Activated CD8-positive, alpha-beta memory T cell treated with anti-CD3 and anti-CD28 coated beads, Interleukin-2, amount 50 U/mL, for 1 hour (primary cell): ENCODE data around the gene ZNF253.
A peak's percentile ranks its signal among the peaks of the same experiment; 100 is the strongest.
"Not testable (repeated sequence)": the region's sequence is repeated elsewhere in the genome, so short reads cannot be mapped to it uniquely, and the experiment has no call there.

Experiments used
- DNase-seq: peaks from one replicate; pipeline ENCODE4 v3.0.0-alpha.2; 2020; ENCODE audit errors: extremely low read depth

ZNF253 gene

DNA sequence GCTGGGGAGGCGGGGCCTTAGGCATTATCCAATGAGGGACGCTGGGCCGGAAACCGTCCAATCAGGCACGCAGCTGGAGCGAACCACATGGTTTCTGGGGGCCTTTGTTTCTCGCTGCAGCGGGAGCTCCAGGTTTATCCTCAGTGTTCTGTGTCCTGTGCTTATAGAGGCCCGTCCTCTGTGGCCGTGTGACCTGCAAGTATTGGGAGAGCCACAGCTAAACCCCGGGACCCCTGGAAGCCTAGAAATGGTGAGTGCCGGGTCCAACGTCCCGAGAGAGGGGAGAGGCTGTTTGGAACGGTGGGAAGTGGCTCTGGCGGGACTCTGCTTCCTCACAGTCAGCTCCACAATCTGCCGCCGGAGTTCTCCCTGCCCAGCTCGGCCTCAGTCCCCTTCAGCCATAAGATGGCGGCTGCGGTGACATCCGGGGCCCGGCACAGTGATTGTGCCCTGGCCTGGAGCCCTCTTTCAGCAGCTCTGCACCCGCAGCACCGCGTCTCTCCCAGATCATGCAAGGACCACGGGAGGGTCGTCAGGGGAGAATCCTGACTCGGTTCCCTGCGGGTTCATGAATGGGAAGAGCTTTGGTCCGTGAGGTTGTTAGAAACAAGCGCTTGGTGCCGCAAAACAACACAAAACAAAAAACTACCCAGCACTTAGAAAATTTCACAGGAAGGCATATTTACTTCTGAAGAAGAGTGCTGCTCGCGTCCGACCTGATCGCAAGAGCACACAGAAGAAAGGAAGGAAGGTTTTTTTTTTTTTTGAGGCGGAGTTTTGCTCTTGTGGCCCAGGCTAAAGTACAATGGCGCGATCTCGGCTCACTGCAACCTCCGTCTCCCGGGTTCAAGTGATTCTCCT, at the start of gene ZNF253:
TSS of gene ZNF253 (plus strand) at position 133 of the 861 bp plus-strand sequence. CDS start at position 248, 115 bp downstream.
- peak; percentile 89 for DNase-seq

- no peak for DNase-seq
Measured at GRCh38 chr19:19816679-19817078, 49.0 kb upstream of the ZNF253 start.

GRCh38 chr19:19817357-19817756, 48.3 kb upstream of the ZNF253 start:
- peak; percentile 23 for DNase-seq

DNA sequence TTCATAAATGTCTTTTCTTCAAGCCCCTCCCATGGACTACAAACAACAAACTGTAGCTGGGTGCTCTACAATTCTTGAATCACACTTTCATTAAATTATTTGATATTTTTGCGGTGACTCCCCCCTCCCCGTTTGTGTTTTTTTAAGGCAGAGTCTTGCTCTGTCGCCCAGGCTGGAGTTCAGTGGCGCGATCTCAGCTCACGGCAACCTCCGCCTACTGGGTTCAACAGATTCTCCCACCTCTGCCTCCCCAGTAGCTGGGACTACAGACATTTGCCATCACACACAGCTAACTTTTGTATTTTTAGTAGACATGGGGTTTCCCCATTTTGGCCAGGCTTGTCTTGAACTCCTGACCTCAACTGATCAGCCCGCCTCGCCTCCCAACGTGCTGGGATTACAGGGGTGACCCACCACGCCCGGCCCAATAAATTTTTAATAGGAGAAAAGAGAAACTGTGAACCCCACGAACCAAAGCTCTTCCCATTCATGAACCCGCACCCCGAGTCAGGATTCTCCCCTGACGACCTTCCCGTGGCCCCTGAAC, 44.8 kb upstream of the ZNF253 start:
- no peak for DNase-seq

DNA sequence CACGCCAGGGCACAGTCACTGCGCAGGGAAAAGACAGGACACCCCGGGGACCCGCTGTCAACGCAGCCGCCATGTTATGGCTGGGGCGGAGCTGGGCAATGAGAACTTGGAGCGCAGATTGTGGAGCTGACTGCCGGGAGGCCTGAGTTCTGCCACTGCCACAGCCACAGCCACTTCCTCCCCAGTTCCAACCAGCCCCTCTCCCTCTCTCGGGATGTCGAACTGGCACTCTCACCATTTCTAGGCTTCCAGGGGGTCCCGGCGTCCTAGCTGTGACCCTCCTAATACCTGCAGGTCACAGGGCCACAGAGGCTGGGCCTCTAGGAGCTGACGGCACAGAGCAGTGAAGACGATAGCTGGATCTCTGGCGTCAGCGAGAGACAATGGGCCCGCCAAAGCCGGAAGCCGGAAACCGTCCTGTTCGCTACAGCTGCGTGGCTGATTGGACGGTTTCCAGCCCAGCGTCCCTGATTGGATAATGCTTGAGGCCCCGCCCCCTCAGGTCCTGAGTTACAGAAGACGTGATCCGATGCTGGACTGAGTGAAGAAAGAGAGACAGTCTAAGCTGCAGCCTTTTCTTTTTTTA, 44.2 kb upstream of the ZNF253 start, which contains the start of gene ZNF506:
TSS of gene ZNF506 (minus strand) at position 385 of the 586 bp plus-strand sequence. CDS start at position 238, 147 bp downstream.
- peak; percentile 99 for DNase-seq

DNA sequence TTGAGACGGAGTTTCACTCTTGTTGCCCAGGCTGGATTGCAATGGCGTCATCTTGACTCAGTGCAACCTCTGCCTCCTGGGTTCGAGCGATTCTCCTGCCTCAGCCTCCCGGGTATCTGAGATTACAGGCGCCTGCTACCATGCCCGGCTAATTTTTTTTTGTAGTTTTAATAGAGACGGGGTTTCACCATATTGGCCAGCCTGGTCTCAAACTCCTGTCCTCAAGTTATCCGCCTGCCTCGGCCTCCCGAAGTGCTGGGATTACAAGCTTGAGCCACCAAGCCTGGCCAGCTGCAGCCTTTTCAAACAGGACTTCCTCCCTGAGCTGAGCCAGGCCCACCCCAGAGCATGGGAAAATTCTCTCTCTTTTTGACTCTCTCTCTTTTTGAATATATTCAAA, 43.7 kb upstream of the ZNF253 start:
- DNase-seq = not testable (repeated sequence)

- no peak for DNase-seq
Measured at GRCh38 chr19:19823916-19824315, 41.8 kb upstream of the ZNF253 start.

GRCh38 chr19:19826875-19827274, 38.8 kb upstream of the ZNF253 start:
- DNase-seq = no peak

- no peak for DNase-seq
Measured at GRCh38 chr19:19835560-19836038, 30.1 kb upstream of the ZNF253 start.

DNA sequence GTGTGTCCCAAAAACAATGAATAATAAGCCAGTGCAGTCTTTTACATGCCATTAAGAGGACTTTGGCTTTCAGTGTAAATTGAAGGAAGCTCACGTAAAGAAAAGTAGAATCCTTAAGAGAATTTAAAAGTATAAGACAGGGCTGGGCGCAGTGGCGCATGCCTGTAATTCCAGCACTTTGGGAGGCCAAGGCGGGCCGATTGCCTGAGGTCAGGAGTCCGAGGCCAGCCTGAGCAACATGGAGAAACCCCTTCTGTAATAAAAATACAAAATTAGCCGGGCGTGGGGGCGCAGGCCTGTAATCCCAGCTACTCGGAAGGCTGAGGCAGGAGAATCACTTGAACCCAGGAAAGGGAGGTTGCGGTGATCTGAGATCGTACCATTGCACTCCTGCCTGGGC, 17.9 kb upstream of the ZNF253 start:
- DNase-seq = no peak

- DNase-seq = no peak
Measured at GRCh38 chr19:19849056-19849455, 16.6 kb upstream of the ZNF253 start.

GRCh38 chr19:19851740-19852139, 13.9 kb upstream of the ZNF253 start:
- DNase-seq = not testable (repeated sequence)

GRCh38 chr19:19858751-19859150, 6.9 kb upstream of the ZNF253 start:
- no peak for DNase-seq

DNA sequence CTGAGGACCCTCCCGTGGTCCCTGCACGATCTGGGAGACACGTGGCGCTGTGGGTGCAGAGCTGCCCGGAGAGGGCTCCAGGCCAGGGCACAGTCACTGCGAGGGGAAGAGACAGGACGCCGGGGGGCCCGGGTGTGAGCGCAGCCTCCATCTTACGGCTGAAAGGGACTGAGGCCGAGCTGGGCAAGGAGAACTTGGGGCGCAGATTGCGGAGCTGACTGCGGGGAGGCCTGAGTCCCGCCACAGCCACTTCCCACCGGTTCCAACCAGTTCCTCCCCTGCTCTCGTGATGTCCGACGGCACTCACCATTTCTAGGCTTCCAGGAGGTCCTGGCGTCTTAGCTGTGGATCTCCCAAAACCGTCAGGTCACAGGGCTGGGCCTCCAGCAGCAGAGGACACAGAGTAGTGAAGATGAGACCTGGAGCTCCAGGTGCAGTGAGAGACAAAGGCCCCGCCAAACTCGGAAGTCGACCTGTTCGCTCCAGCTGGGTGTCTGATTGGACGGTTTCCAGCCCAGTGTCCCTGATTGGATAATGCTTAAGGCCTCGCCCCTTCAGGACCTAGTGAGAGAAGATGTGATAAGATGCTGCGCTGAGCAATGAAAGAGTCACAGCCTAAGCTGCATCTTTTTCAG, 4.8 kb upstream of the ZNF253 start:
- DNase-seq = peak; percentile 33

- peak; percentile 9 for DNase-seq
Measured at GRCh38 chr19:19866611-19867248, 1.0 kb downstream of the ZNF253 start.

DNA sequence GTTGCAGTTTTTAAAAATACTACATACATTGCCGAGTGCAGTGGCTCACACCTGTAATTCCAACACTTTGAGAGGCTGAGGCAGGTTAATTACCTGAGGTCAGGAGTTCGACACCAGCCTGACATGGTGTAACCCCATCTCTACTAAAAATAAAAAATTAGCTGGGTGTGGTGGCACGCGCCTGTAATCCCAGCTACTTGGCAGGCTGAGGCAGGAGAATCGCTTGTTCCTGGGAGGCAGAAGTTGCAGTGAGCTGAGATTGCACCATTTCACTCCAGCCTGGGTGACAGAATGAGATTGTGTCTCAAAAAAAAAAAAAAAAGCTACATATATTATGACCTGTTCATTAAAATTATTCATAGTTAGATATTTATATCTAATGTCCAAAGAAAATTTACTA, 4.4 kb downstream of the ZNF253 start:
- not testable (repeated sequence) for DNase-seq

GRCh38 chr19:19871932-19872331, 6.2 kb downstream of the ZNF253 start:
- DNase-seq = no peak

DNA sequence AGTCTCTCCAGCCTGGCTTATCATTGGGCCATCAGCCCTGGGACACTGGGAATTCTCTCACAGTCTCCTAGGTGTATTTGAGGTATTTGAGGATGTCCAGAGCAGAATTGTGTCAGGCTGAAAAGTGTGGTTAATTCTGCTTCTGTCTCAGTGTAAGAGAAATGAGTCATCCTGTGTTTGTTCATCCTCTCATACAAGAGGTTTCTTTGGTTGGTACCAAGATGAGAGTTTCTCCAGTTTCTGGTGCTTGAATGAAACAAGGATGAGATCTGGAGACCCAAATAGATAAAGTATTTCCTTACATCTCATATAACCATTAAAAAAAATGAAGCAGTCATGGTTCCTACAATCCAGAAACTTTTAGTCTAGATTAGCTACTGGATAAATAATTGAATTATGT, 7.7 kb downstream of the ZNF253 start:
- DNase-seq = no peak

DNA sequence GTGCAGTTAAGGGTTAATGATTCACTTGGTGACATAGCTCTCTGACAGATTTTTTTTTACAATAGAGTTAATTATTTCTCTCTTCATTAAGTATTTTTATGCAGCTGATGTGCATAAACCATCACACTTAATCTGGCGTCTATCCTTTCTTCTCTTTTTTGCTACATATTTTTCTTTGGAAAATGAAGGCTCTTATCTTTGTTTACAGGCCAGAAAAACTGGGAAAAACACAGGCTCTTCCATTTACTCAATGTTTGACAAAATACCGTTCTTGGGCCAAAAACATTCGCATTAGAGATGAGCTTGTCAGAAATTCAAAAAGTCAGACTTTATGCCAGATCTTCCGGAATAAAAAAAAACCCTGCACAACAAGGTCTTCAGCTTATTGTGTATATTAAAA, 12.0 kb downstream of the ZNF253 start:
- DNase-seq = no peak

- no peak for DNase-seq
Measured at GRCh38 chr19:19884583-19884982, 18.9 kb downstream of the ZNF253 start.

DNA sequence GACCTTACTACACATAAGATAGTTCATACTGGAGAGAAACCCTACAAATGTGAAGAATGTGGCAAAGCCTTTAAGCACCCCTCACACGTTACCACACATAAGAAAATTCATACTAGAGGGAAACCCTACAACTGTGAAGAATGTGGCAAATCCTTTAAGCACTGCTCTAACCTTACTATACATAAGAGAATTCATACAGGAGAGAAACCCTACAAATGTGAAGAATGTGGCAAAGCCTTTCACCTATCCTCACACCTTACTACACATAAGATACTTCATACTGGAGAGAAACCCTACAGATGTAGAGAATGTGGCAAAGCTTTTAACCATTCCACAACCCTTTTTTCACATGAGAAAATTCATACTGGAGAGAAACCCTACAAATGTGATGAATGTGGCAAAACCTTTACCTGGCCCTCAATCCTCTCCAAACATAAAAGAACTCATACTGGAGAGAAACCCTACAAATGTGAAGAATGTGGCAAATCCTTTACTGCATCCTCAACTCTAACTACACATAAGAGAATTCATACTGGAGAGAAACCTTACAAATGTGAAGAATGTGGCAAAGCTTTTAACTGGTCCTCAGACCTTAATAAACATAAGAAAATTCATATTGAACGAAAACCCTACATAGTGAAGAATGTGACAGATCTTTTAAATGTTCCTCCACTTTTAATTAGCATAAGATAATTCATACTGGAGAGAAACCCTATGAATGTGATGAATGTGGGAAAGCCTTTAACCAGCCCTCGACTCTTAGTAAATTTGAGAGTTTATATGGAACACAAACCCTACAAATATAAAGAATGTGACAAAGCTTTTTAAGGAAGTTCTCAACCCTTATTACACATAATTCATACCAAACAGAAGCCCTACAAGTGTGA, 26.6 kb downstream of the ZNF253 start:
- DNase-seq = not testable (repeated sequence)
